PFSK-1 (cell line): Measurements from ENCODE around the gene DAB2.

Source experiments
- FOXP2 ChIP-seq: optimal IDR thresholded peaks from 2 replicates; pipeline ENCODE3; 2011; ENCODE audit warnings: borderline replicate concordance, control low read depth, inconsistent platforms; ENCODE audit not compliant: insufficient read depth; ENCODE audit errors: extremely low read length, extremely low read depth
- POLR2AphosphoS5 ChIP-seq: IDR thresholded peaks from 2 replicates; pipeline ENCODE4 v1.6.1; 2012; ENCODE audit warnings: low read depth, mild to moderate bottlenecking, control low read depth, low read length, moderate library complexity
- REST ChIP-seq, 2 experiments: IDR thresholded peaks; 2 replicates each; pipeline versions ENCODE4 v1.6.1 to v1.8.0; 2011 to 2012; ENCODE audit warnings: low read depth in 2 of 2, low read length in 2 of 2, control low read depth in 1 of 2, inconsistent platforms in 1 of 2, mild to moderate bottlenecking in 1 of 2, moderate library complexity in 1 of 2; ENCODE audit not compliant: insufficient read depth in 1 of 2
- SIN3A ChIP-seq: IDR thresholded peaks from 2 replicates; pipeline ENCODE4 v1.6.1; 2012; ENCODE audit warnings: mild to moderate bottlenecking, low read length, moderate library complexity, borderline replicate concordance; ENCODE audit not compliant: insufficient read depth
- TAF1 ChIP-seq: IDR thresholded peaks from 2 replicates; pipeline ENCODE4 v1.6.1; 2012; ENCODE audit warnings: low read length, control low read depth, borderline replicate concordance; ENCODE audit not compliant: insufficient read depth

Gene DAB2

GRCh38 chr5:39379693-39380092 is 45.1 kb downstream of the DAB2 start:
- TF ChIP-seq POLR2AphosphoS5 (no peak), TAF1 (no peak), FOXP2 (no peak), SIN3A (no peak)

- no peak for TF ChIP-seq REST (IDR thresholded peaks at IDR 0.05; ENCODE audit: insufficient read depth in 1 of 2, low read depth in 2 of 2, low read length in 2 of 2)
- no peak for TF ChIP-seq POLR2AphosphoS5
- no peak for TF ChIP-seq FOXP2
- no peak for TF ChIP-seq SIN3A
- no peak for TF ChIP-seq TAF1
Measured at GRCh38 chr5:39377613-39378012, 47.2 kb downstream of the DAB2 start.

GRCh38 chr5:39376293-39376714 is 48.5 kb downstream of the DAB2 start:
- TF ChIP-seq TAF1 (no peak), FOXP2 (no peak)

- TF ChIP-seq REST (IDR thresholded peaks at IDR 0.05; ENCODE audit: insufficient read depth in 1 of 2, low read depth in 2 of 2, low read length in 2 of 2): no peak
- no peak for TF ChIP-seq TAF1
- TF ChIP-seq POLR2AphosphoS5: no peak
- no peak for TF ChIP-seq FOXP2
- TF ChIP-seq SIN3A: no peak
Measured at GRCh38 chr5:39373791-39374190, 51.0 kb downstream of the DAB2 start.

- no peak for TF ChIP-seq FOXP2
- no peak for TF ChIP-seq REST (IDR thresholded peaks at IDR 0.05; ENCODE audit: insufficient read depth in 1 of 2, low read depth in 2 of 2, low read length in 2 of 2)
- no peak for TF ChIP-seq SIN3A
- TF ChIP-seq POLR2AphosphoS5: no peak
- TF ChIP-seq TAF1: no peak
Measured at GRCh38 chr5:39371367-39371635, 53.5 kb downstream of the DAB2 start.

- TF ChIP-seq TAF1: no peak
- no peak for TF ChIP-seq SIN3A
- no peak for TF ChIP-seq REST (IDR thresholded peaks at IDR 0.05; ENCODE audit: insufficient read depth in 1 of 2, low read depth in 2 of 2, low read length in 2 of 2)
- TF ChIP-seq POLR2AphosphoS5: no peak
- TF ChIP-seq FOXP2: no peak
Measured at GRCh38 chr5:39370555-39371366, 54.0 kb downstream of the DAB2 start.
